HG03159 (cell line): ENCODE measurements around the gene SNX25.
"Not testable (repeated sequence)": the region's sequence is repeated elsewhere in the genome, so short reads cannot be mapped to it uniquely, and the experiment has no call there.

Experiments used
- ATAC-seq: cut with Tn5 transposase; IDR thresholded peaks from one replicate; pipeline ENCODE4 v1.9.1; 2021; ENCODE audit warnings: mild to moderate bottlenecking, moderate library complexity; ENCODE audit not compliant: unreplicated experiment

The SNX25 gene

GRCh38 chr4:185296665-185297460, 87.5 kb downstream of the SNX25 start:
- ATAC-seq = no peak

DNA sequence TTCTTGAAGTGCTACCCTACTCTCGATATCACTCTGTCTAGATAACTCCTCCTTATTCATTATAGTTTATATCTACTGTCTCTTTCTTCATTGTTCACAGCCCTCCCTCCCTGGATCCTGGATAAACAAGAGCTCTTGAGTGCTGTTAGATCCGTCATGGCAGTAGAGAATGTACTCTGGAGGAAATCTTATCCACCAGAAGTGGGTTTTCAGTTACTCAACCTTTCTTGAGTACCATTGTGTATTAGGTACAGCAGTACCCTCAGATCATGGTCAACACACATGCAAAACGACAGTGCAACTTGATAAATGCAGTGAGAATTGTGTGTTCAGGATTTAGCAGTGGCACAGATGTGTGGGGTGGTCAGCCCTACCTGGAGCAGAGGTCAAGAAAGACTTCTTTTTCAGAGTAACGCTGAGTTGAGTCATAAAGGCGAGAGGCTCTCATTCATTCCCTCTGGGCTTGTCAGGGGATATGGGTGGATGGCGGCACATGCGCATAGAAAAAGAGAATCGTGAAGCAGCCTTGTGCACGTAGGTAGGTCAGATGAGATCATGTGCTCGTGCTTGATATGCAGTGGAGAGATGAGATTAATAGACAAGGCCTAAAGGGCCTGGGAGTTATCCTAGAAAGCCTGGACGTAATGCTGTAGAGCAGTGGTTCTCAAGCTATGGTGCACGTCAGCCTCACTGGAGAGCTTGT, 89.5 kb downstream of the SNX25 start:
- no peak for ATAC-seq

GRCh38 chr4:185304541-185304940, 95.1 kb downstream of the SNX25 start:
- peak; percentile 1 for ATAC-seq

GRCh38 chr4:185304944-185305690, 95.7 kb downstream of the SNX25 start:
- ATAC-seq = peak; percentile 45

DNA sequence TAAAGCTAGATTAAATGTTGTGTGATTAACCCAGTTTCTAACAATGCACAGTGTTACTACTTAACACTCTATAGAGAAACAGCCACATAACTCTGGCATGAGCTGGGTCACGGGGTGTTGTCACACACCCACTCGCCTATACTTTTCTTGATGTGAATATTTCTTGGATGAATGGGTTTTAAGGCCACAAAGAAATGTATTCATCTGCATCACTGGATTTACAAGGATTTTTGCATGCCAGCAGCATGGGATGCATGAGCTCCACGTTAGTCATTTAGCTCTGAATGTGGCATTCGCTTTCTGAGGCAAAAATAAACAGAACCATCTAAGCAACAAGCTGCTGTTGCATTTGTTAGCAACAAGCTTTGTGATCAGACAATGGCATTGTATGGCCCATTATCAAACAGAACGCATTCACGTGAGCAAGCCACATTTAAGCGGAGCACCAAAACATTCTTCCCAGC, 96.6 kb downstream of the SNX25 start:
- ATAC-seq = no peak

GRCh38 chr4:185307136-185307950, 97.9 kb downstream of the SNX25 start:
- ATAC-seq = peak; percentile 74

DNA sequence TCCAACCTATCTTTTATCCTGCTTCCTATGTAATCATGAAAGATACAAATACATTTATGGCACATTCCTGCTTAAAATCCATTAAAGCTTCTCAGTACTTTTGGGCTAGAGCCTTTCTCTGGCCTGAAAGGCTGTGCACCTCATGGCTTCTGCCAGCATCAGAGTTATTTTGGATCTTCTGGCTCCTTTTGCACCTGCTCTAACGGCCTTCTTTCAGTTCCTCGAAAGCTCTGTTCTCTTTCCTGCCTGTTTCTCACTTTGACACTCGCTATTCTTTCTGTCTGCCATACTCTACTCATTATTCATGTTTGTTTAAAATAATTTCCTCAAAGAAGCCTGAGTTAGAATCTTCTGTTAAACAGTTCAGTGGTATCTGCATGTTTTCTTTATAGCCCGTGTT, 100.4 kb downstream of the SNX25 start:
- peak; percentile 54 for ATAC-seq

GRCh38 chr4:185311113-185311888, 101.9 kb downstream of the SNX25 start:
- ATAC-seq = no peak

GRCh38 chr4:185312699-185313098, 103.3 kb downstream of the SNX25 start:
- ATAC-seq = no peak

- not testable (repeated sequence) for ATAC-seq
These were observed 108.1 kb downstream of the SNX25 start for GRCh38 chr4:185317462-185317861.

DNA sequence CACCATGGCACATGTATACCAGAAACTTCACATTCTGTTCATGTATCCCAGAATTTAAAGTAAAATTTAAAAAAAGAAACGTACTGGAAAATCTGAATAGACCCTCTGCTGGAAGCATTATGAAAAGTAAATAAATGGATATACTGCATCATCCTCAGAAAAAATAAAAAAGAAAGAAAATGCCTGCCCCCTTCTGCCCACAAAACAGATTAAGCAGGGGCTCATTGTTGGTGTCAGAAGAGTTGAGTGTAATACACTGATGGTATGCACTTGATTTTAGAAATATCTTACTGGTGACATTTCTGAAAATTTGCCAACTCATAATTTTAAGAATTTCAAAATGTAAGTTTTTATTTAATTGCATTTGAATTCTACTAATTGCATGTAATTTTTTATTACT, 108.5 kb downstream of the SNX25 start:
- no peak for ATAC-seq

DNA sequence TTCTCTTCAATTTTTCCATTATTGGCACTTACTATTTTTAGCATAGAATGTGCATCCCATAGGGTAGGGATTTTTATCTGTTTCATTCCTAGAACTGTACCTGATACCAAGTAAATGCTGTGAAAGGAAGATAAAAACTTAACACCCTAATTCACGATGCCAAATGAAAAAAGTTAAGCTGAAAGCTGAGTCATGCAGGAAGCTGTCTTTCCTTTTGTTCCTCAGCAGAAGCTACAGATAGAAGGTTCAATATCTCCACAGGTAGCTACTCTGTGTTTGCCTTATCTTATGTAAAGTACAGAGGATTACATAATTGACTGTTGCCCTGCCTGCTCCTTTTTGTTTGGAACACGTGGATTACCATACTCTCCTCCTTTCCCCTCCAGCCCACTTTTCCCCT, 109.3 kb downstream of the SNX25 start:
- ATAC-seq = no peak

DNA sequence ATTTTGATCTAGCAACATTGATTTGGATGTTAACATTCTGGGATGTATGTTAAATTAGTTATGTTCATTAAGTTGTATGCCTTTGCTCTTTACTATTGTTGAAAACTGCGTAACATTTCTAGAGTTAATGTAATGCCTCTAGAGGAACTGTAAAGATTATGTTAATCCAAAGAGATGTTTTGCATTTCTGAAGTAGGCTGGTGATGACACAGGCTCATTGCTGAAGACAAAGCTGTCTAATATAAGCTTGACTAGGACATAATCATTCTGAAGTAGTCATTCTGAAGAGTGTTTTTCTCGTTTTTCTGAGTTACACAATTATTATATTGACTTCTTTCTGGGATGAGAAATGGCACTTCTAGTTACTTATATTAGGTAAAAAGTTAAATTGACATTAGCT, 113.4 kb downstream of the SNX25 start:
- ATAC-seq = no peak

- ATAC-seq = no peak
These were observed 114.2 kb downstream of the SNX25 start for GRCh38 chr4:185323606-185324005.

DNA sequence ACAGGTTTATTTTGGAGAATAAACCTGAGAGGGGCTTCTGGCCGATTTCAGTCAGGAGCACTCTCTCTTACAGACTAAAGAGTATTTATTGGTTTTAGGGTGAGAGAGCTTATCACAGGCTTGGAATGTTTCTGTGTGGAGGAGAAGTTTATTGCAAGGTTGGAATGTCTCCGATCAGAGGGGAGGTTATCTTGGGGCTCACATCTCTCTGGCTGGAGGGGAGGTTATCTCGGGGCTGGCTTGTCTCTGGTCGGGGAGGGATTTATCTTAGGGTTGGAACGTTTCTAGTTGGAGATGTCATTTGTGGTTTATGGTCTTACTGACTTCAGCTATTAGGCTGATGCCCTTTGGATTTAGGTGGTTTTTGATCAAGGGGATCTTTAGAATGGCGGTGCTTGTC, 115.0 kb downstream of the SNX25 start:
- not testable (repeated sequence) for ATAC-seq

GRCh38 chr4:185325721-185326120, 116.3 kb downstream of the SNX25 start:
- ATAC-seq = not testable (repeated sequence)

DNA sequence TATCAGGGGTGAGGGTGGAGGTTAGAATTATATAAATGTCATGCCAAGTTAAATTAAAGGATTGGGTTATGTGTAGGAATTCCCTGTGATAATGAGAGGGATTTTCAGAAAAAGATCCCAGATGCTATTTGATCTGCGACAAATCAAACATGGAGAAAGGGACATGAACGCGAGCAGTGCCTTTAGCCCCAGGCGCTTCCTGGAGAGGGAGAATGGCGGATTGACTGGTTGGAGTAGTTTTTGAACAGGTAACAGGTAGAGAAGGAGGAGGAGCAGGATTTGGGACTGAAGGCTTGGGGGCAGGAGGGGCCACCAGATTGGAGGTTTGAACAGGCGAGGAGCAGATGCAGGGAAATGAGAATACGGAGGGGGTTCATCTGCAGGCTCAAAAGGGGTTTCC, 119.2 kb downstream of the SNX25 start:
- ATAC-seq = no peak

DNA sequence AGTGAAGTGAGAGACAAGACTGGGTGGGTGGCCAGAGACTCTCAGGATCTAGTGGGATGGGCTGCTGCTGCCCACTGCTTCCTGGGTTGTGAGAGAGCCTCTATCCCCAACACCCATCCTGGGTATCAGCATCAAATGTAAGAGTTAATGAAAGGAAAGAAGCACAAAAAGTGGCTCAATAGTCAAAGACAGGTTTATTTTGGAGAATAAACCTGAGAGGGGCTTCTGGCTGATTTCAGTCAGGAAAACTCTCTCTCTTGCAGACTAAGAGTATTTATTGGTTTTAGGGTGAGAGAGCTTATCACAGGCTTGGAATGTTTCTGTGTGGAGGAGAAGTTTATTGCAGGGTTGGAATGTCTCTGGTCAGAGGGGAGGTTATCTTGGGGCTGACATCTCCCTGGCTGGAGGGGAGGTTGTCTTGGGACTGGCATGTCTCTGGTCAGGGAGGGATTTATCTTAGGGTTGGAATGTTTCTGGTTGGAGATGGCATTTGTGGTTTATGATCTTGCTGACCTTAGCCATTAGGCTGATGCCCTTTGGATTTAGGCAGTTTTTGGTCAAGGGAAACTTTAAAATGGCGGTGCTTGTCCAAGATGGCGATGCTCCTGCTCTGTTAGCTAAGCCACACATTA, 120.6 kb downstream of the SNX25 start:
- not testable (repeated sequence) for ATAC-seq
